Thyroid gland (tissue), 4 donors: Measurements from ENCODE around the gene TRIM51.
"Not testable (repeated sequence)": the region's sequence is repeated elsewhere in the genome, so short reads cannot be mapped to it uniquely, and the experiment has no call there.

Source experiments
- CTCF ChIP-seq, 6 experiments: fragments of 200-600 bp in 3 of 6; fragments of 450-650 bp in 3 of 6; sonication (generic) in 3 of 6; IDR thresholded peaks; one replicate each; pipeline ENCODE4 v1.5.1; 2016 to 2019; ENCODE audit warnings: antibody characterized with exemption in 6 of 6, mild to moderate bottlenecking in 2 of 6, inconsistent platforms in 1 of 6, moderate library complexity in 1 of 6
- POLR2A ChIP-seq, 2 donors: fragments of 450-650 bp; IDR thresholded peaks; one replicate each; pipeline ENCODE4 v1.6.1; 2017; ENCODE audit warnings: antibody characterized with exemption in 2 of 2, mild to moderate bottlenecking in 2 of 2, moderate library complexity in 1 of 2

- not testable (repeated sequence) for TF ChIP-seq CTCF, POLR2A (IDR thresholded peaks at IDR 0.05)
These were observed 1.9 kb downstream of the TRIM51 start for GRCh38 chr11:55884995-55885394.
